ENCODE measurements around the gene ZNF202.

GRCh38 chr11:123778511-123778910 lies 37.1 kb upstream of the ZNF202 start:
- TF ChIP-seq, protein P1, sequence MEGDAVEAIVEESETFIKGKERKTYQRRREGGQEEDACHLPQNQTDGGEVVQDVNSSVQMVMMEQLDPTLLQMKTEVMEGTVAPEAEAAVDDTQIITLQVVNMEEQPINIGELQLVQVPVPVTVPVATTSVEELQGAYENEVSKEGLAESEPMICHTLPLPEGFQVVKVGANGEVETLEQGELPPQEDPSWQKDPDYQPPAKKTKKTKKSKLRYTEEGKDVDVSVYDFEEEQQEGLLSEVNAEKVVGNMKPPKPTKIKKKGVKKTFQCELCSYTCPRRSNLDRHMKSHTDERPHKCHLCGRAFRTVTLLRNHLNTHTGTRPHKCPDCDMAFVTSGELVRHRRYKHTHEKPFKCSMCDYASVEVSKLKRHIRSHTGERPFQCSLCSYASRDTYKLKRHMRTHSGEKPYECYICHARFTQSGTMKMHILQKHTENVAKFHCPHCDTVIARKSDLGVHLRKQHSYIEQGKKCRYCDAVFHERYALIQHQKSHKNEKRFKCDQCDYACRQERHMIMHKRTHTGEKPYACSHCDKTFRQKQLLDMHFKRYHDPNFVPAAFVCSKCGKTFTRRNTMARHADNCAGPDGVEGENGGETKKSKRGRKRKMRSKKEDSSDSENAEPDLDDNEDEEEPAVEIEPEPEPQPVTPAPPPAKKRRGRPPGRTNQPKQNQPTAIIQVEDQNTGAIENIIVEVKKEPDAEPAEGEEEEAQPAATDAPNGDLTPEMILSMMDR (conservative IDR thresholded peaks at IDR 0.05; ENCODE audit: low read length): no peak
- TF ChIP-seq EZH2phosphoT487 (IDR thresholded peaks at IDR 0.05; ENCODE audit: borderline replicate concordance): no peak
